GM18858 (cell line): ENCODE results near the gene APP.

Source experiments
- ATAC-seq: cut with Tn5 transposase; IDR thresholded peaks from one replicate; pipeline ENCODE4 v1.9.1; 2021; ENCODE audit not compliant: unreplicated experiment

The APP gene

GRCh38 chr21:25911730-25912401 is 258.7 kb downstream of the APP start:
- ATAC-seq: no peak

GRCh38 chr21:25910809-25911208 is 259.8 kb downstream of the APP start:
- ATAC-seq: no peak

- no peak for ATAC-seq
Measured at GRCh38 chr21:25909341-25909740, 261.2 kb downstream of the APP start.

DNA sequence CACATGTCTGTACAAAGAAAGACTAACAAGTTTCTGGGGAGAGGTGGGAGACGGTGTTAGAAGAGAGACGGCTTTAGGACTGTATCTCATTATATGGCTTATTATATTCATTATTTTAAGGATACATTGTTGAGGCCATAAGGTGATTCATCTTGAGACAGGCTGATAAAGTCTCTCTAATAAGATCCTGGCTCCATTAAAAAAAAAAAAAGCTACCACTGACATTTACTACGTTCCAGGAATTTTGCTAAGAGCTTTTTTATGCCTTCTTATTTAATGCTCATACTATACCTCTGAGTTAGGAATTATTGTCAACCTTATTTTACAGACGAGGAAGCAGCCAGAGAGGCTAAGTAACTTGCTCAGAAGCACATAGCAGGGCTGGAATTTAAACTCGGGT is 262.1 kb downstream of the APP start:
- no peak for ATAC-seq

DNA sequence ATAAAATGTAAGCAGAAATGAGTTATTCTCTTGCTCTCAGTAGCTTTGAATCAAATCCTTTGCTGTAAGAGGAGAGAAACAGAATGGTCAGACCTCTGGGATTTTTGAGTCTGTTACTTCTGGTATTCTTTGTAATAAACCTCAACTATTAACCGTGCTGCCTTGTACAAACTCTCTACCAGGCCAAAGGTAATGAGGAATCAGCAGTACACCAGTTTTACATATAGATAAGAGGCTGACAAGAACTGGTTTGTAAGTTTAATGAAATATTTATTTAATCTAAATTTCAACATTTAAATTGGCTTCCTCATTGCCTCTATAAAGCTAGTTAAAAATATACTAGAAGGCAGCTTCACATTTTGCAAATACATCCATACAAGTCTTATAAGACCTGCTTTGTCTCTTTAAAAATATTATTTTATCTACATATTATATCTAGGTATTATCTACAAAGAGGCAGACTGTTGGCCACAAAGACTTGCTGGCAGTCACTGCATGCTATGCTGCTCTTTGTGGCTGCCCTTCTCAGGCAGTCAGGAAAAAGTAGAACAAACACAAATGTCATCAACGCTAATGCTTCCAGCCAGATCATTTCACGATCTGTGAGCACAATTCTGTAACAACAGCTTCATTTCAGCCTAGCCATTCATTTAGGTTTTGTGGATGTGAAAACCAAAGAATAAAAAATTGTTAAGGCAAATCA is 262.8 kb downstream of the APP start:
- no peak for ATAC-seq

DNA sequence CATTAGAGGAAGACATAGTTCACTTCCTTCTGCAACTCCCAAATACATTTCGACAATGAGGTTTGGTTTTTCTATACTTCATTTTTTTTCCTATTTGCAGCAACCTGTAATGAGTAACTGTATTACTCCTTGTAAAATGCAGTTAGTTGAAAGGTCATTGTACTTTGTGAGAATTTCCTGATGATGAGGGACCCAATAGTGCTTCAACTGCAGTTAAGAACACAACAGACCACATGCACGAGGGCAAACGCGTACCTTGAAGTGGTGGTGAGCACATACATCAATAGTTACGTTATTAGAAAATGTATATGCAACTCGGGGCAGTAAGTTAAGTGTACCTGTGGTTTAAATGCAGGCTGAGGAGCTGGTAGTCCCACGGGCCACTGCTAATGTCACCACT is 264.0 kb downstream of the APP start:
- ATAC-seq: no peak

DNA sequence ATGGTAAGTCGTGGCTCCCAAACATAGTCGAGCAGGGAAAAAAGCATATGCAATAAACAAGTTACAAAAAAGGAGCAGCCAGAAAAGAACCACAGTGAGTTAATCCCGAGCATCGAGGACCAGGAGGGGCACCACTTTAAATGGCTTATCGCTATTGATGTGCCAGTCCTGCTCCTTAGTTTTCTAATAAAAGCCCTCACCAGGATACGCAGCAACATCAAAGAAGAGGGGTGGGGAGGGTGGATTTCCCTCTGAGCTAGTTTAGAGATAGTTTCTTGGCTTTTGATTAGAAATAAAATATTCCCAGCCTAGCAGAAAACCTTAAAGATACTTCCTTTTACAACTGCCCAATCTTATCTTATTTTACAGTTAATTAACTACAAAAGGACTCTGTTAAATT is 265.4 kb downstream of the APP start:
- no peak for ATAC-seq

DNA sequence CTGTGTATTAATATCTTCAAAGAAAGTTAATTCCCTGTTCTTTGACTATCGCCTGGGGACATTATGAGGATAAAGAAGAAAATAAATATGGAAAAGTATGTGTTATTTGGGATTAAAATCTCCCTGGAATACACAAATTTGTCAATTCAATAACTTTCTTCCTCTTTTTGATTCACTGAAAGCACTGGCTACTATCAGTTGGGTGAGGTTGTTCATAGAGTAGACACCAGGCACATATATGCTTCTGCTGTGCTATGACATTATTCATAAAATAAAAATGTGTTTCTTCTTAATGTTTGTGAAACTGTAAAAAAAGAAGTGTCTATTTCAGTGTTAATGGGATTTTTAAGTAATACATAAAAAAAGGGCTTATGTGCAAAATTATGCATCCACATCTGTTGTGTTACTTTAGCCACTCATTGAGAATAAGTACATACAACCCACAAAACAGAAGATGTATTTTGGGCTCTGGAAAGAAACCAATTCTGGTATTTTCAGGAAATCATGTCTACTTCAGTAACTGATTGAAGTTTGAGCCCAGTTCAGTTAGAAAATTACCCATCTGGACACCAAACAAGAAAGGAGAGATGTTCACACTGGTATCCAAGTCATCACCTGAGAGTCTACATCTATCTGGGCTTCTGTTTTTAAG is 266.4 kb downstream of the APP start:
- ATAC-seq: no peak

DNA sequence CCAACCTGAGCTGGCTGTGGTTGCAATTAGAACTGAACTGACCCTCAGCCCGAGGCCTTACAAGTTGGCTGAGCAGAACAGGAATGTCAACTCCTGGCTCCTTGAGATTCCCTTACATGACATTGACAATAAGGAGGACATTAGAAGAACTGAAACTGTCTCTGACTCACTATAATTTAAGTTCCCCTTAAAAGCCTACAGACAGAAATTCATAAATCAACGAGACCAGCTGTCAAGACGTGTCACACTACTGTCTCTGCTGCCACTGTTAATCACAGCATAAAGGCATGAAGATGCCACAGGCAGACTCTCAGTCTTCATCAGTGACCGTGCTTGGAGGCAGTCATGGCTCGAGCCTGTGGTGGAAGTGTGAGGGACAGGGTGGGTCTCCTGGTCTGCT is 267.0 kb downstream of the APP start:
- ATAC-seq: peak; percentile 59

GRCh38 chr21:25901330-25901979 is 269.1 kb downstream of the APP start:
- no peak for ATAC-seq

DNA sequence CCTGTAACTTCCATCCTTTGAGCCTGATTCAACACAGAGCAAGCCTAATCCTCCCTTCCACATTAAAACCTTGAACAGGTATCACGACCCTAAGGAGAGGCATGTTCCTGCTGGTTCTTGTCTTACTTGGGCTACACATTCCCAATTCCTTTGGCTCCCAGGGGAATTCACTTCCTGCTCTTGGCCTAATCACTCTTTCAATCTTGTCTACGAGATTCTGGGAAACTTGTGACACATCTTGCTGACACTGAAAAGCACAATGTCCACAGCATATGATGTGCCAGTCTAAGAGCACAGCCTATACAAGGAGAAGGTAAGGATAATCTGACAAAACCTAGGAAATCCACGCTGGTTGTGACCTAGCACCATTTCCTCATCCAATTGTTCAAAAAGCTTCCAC is 271.9 kb downstream of the APP start:
- ATAC-seq: no peak

DNA sequence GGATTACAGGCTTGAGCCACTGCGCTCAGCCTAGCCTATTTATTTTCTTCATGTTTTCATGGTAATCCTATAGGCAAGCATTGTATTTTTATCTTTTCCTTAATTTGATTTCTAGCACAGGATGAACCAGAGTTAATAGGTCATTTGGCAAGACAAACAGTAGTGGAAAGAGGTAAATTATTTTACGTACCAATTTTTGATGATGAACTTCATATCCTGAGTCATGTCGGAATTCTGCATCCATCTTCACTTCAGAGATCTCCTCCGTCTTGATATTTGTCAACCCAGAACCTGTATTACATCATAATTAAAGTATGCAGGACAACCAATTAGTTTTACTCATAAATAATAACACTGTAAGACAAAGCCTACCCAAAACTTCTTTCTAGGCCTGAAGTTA is 273.2 kb downstream of the APP start:
- no peak for ATAC-seq

DNA sequence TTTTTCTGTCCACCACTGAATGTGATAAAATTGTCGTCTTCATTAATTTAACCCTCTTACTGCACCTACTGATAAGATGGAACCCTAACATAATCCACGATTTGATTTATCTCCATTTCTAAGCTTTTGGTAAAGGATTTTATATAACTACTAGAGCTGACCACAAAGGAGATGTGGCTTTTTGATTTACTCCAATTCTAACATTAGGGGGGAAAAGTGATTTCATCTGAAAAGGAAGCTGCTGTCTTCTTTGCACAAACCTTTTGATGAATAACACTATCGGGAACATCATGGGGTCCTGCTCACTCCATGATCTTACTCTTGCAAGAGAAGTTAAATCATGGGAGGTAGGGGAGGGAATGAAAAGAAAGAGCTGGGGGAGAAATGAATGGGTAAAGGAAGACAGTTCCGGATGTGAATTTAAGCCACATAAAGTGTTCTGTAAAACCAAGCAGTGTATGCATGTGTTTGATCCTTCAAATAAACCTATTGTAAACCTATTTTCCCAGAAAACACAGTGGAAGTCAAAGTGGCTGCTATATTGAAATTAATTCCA is 274.0 kb downstream of the APP start:
- ATAC-seq: no peak

- ATAC-seq: peak; percentile 67
Measured at GRCh38 chr21:25895565-25896205, 274.9 kb downstream of the APP start.

- no peak for ATAC-seq
Measured at GRCh38 chr21:25893191-25893590, 277.4 kb downstream of the APP start.

GRCh38 chr21:25891596-25891995 is 279.0 kb downstream of the APP start:
- ATAC-seq: no peak

GRCh38 chr21:25890001-25890400 is 280.6 kb downstream of the APP start:
- ATAC-seq: no peak

DNA sequence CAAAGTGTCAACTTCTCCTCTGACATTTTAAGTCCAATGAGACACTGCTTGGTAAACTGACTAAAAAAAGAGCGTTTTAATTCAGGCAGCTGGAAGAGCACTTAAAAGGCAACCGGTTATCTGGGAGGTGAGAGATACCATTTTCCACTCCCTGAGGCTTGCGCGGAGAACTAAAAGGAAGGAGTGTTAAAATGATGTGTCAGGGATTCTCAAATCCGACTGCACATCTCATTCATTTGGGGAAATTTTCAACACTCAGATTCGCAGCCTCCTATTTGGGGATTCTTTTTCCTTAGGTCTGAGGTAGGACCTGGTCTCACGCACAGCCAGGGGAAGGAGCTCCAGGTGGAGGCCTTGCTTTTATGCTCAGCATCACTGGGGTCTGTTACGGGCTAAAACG is 281.9 kb downstream of the APP start:
- no peak for ATAC-seq

DNA sequence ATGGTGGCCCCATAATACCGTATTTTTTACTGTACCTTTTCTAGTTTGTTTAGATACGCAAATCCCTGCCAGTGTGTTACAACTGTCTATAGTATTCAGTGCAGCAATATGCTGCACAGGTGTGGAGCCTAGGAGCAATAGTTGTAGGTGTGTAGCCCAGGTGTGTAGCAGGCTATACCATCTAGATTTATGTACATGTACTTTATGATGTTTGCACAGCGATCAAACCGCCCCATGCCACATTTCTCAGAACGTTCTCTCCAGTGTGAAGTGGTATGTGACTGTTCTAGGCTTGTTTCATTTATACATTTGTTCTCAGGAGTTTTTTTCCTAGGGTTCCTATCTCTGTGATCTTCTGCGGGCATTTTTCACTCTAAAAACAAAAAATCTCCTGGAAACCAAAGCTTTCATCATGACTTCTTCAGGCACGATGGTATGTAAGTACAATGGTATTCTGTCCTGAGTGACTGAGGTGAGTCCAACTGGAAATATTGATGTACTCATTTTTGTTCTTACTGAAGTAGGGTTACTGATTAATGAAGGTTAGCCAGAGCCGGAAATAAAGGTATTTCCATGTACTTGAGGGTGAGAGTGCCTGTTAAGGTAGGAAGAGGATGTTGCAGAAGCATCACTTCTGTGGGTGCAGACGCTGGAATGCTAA is 282.8 kb downstream of the APP start:
- no peak for ATAC-seq

GRCh38 chr21:25887166-25887565 is 283.4 kb downstream of the APP start:
- no peak for ATAC-seq

DNA sequence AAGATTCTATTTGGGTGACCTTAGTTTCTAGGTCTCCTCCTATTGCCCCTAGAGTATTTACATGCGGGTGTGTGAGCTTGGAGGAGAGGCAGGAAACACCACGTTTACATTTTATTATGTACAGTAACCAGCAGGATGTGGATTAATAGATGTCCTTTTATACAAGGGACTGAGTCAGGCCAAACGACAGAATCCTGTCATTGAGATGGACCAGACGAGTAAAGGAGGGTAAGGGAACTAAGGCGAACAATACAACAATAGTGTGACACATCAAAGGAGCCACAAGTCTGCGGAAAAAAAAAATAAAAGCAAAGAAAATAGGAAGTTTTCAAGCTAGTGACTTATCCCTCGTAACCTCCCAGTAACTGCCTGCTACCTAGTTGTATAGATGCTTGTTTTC is 284.7 kb downstream of the APP start:
- ATAC-seq: no peak
